ENCODE measurements around the gene TSPAN18. TPM values are rescaled to one million over a fixed set of nuclear protein-coding genes. Genes with fewer than 3 reads are reported as not detected.

Gene TSPAN18
- total and polyA plus RNA-seq, 8 donors, result 2.1 to 60.3 (median 11.0) TPM

DNA sequence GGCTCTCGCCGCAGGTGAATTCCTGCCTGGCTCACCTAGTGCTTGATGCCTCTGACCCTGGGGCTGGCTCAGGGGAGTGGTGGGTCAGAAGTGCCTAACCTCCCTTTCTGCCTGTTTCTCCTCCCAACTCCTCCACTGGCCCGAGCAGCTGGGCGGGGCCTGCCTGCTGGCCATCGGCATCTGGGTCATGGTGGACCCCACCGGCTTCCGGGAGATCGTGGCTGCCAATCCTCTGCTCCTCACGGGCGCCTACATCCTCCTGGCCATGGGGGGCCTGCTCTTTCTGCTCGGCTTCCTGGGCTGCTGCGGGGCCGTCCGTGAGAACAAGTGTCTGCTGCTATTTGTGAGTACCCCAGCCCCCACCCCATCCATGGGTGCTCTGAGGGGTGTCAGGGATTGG is 182.8 kb downstream of the TSPAN18 start:
- intact Hi-C loops (cut with DNase I; ENCODE audit: low total_unique reads), result loop anchor here (5.0 kb wide), 1 partner anchor 182 kb away; the partner anchor contains the start of gene TSPAN18
- Histone ChIP-seq H3K9me3 (no peaks in the 10 kb centered on the region), H3K4me1 (peaks cover 0 to 17% (median 13%) of the 10 kb centered on the region in 4 donors), H3K36me3 (peaks cover 0 to 8% (median 0%) of the 10 kb centered on the region in 4 donors), H3K27ac (no peak overlapping the region), H3K27me3 (peaks cover 0 to 5% (median 0%) of the 10 kb centered on the region in 3 donors), H3K4me3 (no peak overlapping the region)
- WGBS, 5 donors, result 77 to 88% (median 83%) methylated on average over 10 to 14 of the region's 14 CpGs
- TF ChIP-seq POLR2AphosphoS5 (IDR thresholded peaks at IDR 0.05) (no peak), EP300 (IDR thresholded peaks at IDR 0.05) (no peak), POLR2A (IDR thresholded peaks at IDR 0.05) (no peak)
- TF ChIP-seq, protein P1, sequence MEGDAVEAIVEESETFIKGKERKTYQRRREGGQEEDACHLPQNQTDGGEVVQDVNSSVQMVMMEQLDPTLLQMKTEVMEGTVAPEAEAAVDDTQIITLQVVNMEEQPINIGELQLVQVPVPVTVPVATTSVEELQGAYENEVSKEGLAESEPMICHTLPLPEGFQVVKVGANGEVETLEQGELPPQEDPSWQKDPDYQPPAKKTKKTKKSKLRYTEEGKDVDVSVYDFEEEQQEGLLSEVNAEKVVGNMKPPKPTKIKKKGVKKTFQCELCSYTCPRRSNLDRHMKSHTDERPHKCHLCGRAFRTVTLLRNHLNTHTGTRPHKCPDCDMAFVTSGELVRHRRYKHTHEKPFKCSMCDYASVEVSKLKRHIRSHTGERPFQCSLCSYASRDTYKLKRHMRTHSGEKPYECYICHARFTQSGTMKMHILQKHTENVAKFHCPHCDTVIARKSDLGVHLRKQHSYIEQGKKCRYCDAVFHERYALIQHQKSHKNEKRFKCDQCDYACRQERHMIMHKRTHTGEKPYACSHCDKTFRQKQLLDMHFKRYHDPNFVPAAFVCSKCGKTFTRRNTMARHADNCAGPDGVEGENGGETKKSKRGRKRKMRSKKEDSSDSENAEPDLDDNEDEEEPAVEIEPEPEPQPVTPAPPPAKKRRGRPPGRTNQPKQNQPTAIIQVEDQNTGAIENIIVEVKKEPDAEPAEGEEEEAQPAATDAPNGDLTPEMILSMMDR (IDR thresholded peaks at IDR 0.05), result no peak
- no peak for DNase-seq

DNA sequence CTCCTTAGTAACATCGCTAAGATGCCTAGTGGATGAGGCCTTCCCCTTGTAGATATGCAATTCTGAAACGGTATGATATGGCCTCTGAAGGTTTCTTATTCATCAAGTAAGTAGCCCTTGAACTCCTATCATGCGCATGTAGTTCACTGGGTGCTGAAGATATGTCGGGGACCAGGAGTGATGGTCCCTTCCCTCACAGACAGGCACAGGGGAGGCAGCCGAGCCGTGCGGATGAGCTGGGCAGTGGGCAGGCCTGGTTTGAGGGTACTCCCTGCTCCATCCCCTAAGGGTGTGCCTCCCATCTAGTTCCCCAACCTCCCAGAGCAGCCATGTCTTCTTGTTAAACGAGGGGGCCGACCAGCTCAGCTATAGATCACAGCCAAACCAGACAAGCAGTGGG is 183.8 kb downstream of the TSPAN18 start:
- Histone ChIP-seq H3K9me3 (no peaks in the 10 kb centered on the region), H3K27me3 (peaks cover 0 to 2% (median 0%) of the 10 kb centered on the region in 3 donors), H3K36me3 (peaks cover 0 to 14% (median 0%) of the 10 kb centered on the region in 4 donors), H3K4me3 (no peak overlapping the region), H3K27ac (no peak overlapping the region), H3K4me1 (peaks cover 0 to 19% (median 13%) of the 10 kb centered on the region in 4 donors)
- DNase-seq, result no peak
- WGBS, 5 donors, result 85 to 93% (median 86%) methylated on average over 9 of the region's 9 CpGs
- TF ChIP-seq POLR2A (IDR thresholded peaks at IDR 0.05) (no peak), EP300 (IDR thresholded peaks at IDR 0.05) (no peak), POLR2AphosphoS5 (IDR thresholded peaks at IDR 0.05) (no peak)
- TF ChIP-seq, protein P1 (IDR thresholded peaks at IDR 0.05), result no peak
- intact Hi-C loops (cut with DNase I; ENCODE audit: low total_unique reads), result loop anchor here (5.0 kb wide), 1 partner anchor 288 kb away; no protein-coding TSS in a partner anchor

DNA sequence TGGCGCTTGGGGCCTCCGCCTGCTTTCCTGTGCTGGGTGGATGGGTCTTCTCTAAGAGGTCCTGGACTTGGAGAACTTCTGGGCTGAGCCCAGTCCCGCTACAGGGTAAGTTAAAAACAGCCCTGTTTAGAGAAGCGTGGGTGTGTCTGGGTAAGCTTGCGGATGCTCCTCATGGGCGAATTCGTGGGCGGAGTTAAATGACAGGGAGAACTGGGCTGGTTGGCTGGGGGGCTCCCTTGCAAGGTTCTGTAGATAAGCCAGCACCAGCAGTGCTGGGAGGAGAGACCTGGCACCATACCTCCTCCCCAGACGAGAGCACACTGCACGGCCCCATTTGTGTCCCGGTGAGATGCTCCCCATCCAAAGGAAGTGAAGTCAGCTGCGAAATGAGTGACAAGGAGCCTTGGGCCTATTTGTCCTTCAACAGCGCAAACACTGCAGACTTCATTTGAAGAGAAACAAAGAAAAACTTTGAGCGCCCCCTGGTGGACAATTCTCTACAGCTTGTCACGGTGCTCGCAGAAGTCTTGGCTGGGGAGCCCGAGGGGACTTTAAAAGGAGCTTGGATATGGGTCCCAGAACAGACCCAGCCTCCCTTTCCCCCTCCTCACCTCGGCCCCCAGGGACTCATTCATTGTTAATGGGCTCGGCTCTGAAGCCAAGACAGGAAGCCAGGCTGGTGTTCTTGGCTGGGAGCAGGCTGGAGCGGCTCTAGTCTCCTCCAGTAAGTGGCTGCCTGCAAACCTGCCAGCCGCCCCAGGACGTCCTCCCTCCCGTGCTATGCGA is 184.5 kb downstream of the TSPAN18 start:
- Histone ChIP-seq H3K4me1 (peaks cover 0 to 23% (median 13%) of the 10 kb centered on the region in 4 donors), H3K4me3 (no peak overlapping the region), H3K9me3 (no peaks in the 10 kb centered on the region), H3K27ac (no peak overlapping the region), H3K27me3 (peaks cover 0 to 2% (median 0%) of the 10 kb centered on the region in 3 donors), H3K36me3 (peaks cover 0 to 21% (median 0%) of the 10 kb centered on the region in 4 donors)
- TF ChIP-seq, protein P1 (IDR thresholded peaks at IDR 0.05), result peak in 5 of 7 experiments; percentile 54 to 89 (median 81)
- no peak for TF ChIP-seq POLR2A (IDR thresholded peaks at IDR 0.05)
- no peak for TF ChIP-seq POLR2AphosphoS5 (IDR thresholded peaks at IDR 0.05)
- no peak for TF ChIP-seq EP300 (IDR thresholded peaks at IDR 0.05)
- WGBS, 5 donors, result 5 to 25% (median 22%) methylated on average over 16 to 24 of the region's 24 CpGs
- DNase-seq, result peak; percentile 89 to 94
- intact Hi-C loops (cut with DNase I; ENCODE audit: low total_unique reads), result loop anchor here (5.0 kb wide), 1 partner anchor 289 kb away; no protein-coding TSS in a partner anchor

DNA sequence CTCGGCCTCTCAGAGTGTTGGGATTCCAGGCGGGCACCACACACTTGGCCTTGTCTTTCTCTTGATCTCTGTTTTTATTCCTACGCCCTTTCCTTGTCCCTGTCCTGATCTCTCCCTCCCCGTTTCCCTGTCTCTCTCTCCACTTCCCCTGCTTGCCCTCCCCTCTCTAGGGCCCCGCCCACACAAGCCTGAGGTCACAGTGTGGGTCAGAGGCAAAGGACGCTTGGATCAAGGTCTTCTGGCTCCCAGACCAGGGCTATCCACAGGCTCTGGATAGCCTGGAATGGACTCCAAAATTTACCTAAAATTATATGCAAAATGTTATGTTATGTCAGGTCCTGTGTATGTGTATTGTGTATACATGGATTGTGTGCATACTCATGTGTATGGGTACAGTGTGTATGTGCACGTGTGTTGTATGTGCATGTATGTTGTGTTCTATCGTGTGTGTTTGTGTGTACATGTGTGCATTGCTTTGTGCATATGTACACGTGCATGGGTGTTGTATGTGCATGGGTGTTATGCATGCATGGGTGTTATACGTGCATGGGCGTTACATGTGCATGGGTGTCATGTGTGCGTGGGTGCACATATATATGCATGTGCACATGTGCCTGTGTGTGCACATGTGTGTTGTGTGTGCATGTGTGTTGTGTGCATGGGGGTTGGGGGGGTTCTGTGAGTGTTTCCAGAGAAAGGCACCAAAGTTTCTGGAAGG is 185.7 kb downstream of the TSPAN18 start:
- WGBS, 5 donors, result 55 to 78% (median 66%) methylated on average over 12 of the region's 12 CpGs
- Histone ChIP-seq H3K27me3 (peaks cover 0 to 5% (median 0%) of the 10 kb centered on the region in 3 donors), H3K27ac (no peak overlapping the region), H3K9me3 (no peaks in the 10 kb centered on the region), H3K36me3 (peaks cover 0 to 21% (median 0%) of the 10 kb centered on the region in 4 donors), H3K4me3 (no peak overlapping the region), H3K4me1 (peaks cover 0 to 25% (median 13%) of the 10 kb centered on the region in 4 donors)
- TF ChIP-seq POLR2AphosphoS5 (IDR thresholded peaks at IDR 0.05), result no peak
- TF ChIP-seq, protein P1 (IDR thresholded peaks at IDR 0.05), result no peak
- DNase-seq, result no peak
- intact Hi-C loops (cut with DNase I; ENCODE audit: low total_unique reads), result loop anchor here (5.0 kb wide), 1 partner anchor 290 kb away; no protein-coding TSS in a partner anchor

Measured in stomach (tissue), 9 donors.